Neutrophil (primary cell): ENCODE data around the gene HLA-DPB1.

Experiments used
- H3K27ac ChIP-seq: fragments of 200-600 bp; sonication (generic); 2 replicates; pipeline ENCODE4 v1.5.1; 2016; ENCODE audit warnings: mild to moderate bottlenecking, moderate library complexity
- H3K27me3 ChIP-seq: fragments of 200-600 bp; sonication (generic); 2 replicates; pipeline ENCODE4 v1.6.0; 2016; ENCODE audit warnings: mild to moderate bottlenecking
- H3K36me3 ChIP-seq: fragments of 200-600 bp; sonication (generic); 2 replicates; pipeline ENCODE4 v1.5.1; 2017
- H3K4me1 ChIP-seq, 2 experiments: fragments of 200-600 bp in 1 of 2; sonication (generic) in 1 of 2; 1 replicate in 1 of 2; 2 replicates in 1 of 2; pipeline versions ENCODE4 v1.5.1 to v1.6.1; 2013 to 2016; ENCODE audit warnings: low read depth in 1 of 2, low read length in 1 of 2, mild to moderate bottlenecking in 1 of 2, moderate library complexity in 1 of 2; ENCODE audit not compliant: control insufficient read depth in 1 of 2, insufficient read depth in 1 of 2
- H3K4me3 ChIP-seq, 2 experiments: fragments of 200-600 bp in 1 of 2; sonication (generic) in 1 of 2; 1 replicate in 1 of 2; 2 replicates in 1 of 2; pipeline ENCODE4 v1.5.1; 2013 to 2016; ENCODE audit warnings: low read depth in 1 of 2, low read length in 1 of 2, mild to moderate bottlenecking in 1 of 2, moderate library complexity in 1 of 2
- H3K9me3 ChIP-seq: fragments of 200-600 bp; sonication (generic); 2 replicates; pipeline ENCODE4 v1.5.1; 2016
- TF ChIP-seq, protein P1 (sequence below): fragments of 200-600 bp; sonication (generic); IDR thresholded peaks from 2 replicates; pipeline ENCODE4 v1.5.1; 2016; ENCODE audit warnings: antibody characterized with exemption

Gene HLA-DPB1

DNA sequence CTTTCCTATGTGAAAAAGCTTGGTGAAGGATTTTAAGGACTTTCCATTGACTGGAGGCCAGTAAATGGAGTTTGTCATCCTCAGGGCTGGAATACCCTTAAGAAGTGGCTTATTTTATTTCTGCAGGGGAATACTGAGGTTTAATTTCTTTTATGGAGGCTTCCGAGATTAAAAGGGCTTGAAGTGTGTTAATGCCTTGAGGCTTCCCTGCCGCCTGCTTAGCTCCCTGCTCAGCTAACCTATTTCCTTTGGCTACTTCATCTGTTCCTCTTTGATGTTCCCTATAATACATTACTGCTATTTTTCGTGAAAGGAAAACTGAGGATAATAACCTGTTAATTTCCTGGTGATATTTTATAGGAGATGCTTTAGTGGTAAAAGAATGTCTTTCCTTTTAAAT, 44.2 kb downstream of the HLA-DPB1 start:
- TF ChIP-seq, protein P1, sequence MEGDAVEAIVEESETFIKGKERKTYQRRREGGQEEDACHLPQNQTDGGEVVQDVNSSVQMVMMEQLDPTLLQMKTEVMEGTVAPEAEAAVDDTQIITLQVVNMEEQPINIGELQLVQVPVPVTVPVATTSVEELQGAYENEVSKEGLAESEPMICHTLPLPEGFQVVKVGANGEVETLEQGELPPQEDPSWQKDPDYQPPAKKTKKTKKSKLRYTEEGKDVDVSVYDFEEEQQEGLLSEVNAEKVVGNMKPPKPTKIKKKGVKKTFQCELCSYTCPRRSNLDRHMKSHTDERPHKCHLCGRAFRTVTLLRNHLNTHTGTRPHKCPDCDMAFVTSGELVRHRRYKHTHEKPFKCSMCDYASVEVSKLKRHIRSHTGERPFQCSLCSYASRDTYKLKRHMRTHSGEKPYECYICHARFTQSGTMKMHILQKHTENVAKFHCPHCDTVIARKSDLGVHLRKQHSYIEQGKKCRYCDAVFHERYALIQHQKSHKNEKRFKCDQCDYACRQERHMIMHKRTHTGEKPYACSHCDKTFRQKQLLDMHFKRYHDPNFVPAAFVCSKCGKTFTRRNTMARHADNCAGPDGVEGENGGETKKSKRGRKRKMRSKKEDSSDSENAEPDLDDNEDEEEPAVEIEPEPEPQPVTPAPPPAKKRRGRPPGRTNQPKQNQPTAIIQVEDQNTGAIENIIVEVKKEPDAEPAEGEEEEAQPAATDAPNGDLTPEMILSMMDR = no peak
- H3K9me3 ChIP-seq = peaks cover 4% of the 10 kb centered on the region
- no peaks in the 10 kb centered on the region for H3K36me3 ChIP-seq
- no peak overlapping the region for H3K4me3 ChIP-seq
- peaks cover 52% of the 10 kb centered on the region for H3K27me3 ChIP-seq
- no peaks in the 10 kb centered on the region for H3K4me1 ChIP-seq
- H3K27ac ChIP-seq = no peak overlapping the region

DNA sequence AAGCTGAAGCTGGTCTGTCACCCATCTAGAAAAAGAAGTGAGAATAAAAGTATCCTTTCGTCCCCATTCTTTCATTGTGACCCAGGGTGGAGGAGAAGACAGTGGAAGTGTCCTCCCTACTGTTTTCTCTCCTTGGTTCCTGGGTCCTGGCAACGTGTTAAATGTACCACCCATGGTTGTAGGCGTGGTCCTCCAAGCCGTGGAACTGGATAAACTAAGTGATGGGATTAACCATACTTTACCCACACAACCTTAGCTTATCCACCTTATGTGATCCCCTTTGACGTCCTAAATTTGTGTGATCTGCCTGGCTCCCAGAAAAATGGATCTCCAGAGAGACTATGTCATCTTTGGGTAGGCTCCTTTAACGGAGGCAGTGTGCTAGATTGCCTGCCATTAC, 47.4 kb downstream of the HLA-DPB1 start:
- H3K4me1 ChIP-seq = peaks cover 0 to 3% of the 10 kb centered on the region in 2 experiments
- peaks cover 4% of the 10 kb centered on the region for H3K9me3 ChIP-seq
- TF ChIP-seq, protein P1 = no peak
- H3K36me3 ChIP-seq = no peaks in the 10 kb centered on the region
- peaks cover 21% of the 10 kb centered on the region for H3K27me3 ChIP-seq
- no peak overlapping the region for H3K27ac ChIP-seq
- no peak overlapping the region for H3K4me3 ChIP-seq

DNA sequence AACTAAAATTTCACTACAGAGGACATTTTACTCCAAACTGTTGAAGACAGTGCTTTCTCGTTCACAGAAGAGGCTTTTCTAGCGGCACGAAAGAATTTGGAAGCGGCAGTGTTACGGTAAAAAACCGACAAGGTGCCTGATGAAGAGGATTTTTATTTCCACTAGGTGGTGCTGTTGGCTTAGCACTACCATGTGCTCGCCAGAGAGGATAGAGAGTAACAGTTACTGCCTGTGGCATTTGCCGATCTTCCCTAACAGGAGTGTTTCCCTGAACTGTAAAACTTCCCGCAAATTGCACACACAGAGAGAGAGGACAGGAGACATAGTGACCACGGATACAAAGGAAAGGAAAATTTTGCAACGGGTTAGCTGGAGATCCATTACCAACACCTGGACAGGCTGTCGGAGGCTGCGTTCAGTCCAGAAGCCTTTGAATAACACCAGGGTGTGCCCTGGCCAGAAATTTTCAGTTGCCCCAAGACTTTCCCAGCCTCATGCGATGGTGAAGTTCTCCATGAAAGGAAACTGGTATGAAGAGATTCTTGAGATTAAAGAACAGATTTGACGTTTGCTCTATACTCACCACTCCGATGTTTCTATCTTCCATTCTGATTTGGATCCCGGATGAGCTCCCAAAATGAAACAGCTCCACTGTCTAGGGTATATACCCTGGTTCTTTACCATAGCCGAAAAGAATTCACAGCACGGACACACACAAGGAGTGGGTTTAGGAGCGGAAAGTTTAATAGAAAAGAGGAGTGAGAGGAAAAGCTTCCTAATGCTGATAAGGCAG, 48.1 kb downstream of the HLA-DPB1 start:
- Histone ChIP-seq H3K9me3 (peaks cover 4% of the 10 kb centered on the region), H3K4me1 (peaks cover 3 to 7% of the 10 kb centered on the region in 2 experiments), H3K36me3 (no peaks in the 10 kb centered on the region), H3K27ac (no peak overlapping the region), H3K4me3 (no peak overlapping the region), H3K27me3 (peaks cover 17% of the 10 kb centered on the region)
- TF ChIP-seq, protein P1 = peak; percentile 28

DNA sequence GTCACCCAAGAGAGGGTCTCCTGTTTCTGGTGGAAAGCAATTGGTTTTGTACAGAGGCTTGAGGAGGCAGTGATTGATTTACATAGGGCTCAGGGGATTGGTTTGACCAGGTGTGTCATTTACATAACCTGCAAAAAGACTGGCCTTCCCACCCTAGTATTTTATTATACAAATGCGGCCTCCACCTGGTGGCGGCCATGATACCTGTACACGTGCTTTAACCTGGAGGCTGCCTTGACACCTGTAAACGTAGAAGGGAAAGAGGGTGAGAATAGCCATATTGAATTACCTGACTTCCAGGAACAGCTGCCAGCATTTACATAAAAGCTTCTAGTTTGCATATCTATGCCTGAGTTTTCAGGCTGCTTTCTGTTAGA, 48.7 kb downstream of the HLA-DPB1 start:
- no peak overlapping the region for H3K4me3 ChIP-seq
- TF ChIP-seq, protein P1 = no peak
- H3K4me1 ChIP-seq = peaks cover 3 to 7% of the 10 kb centered on the region in 2 experiments
- peaks cover 4% of the 10 kb centered on the region for H3K9me3 ChIP-seq
- no peaks in the 10 kb centered on the region for H3K36me3 ChIP-seq
- no peak overlapping the region for H3K27ac ChIP-seq
- peaks cover 11% of the 10 kb centered on the region for H3K27me3 ChIP-seq

DNA sequence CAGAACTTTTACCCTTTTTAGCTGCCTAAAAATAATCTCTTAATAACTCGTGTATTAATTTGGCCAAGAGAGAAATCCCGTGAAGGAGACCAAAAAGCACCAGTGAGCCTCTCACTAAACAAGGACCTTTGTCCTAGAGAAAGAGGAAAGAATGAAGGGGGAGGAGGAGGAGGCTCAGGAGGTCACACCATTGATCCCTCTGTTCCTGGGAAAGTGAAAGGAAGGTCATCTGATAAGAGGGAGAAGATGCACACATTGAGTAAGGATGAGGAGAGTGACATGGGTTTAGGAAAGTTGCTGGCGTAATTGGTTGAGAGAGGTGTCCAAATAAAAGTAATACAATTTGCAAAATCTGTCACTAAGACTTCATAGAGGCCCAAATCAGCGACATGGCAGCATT, 49.2 kb downstream of the HLA-DPB1 start:
- peaks cover 7% of the 10 kb centered on the region for H3K27me3 ChIP-seq
- no peak overlapping the region for H3K27ac ChIP-seq
- H3K4me3 ChIP-seq = no peak overlapping the region
- TF ChIP-seq, protein P1 = no peak
- H3K9me3 ChIP-seq = peaks cover 4% of the 10 kb centered on the region
- no peaks in the 10 kb centered on the region for H3K36me3 ChIP-seq
- H3K4me1 ChIP-seq = peaks cover 3 to 7% of the 10 kb centered on the region in 2 experiments
